ENCODE data around the gene RNF227.

Gene RNF227

DNA sequence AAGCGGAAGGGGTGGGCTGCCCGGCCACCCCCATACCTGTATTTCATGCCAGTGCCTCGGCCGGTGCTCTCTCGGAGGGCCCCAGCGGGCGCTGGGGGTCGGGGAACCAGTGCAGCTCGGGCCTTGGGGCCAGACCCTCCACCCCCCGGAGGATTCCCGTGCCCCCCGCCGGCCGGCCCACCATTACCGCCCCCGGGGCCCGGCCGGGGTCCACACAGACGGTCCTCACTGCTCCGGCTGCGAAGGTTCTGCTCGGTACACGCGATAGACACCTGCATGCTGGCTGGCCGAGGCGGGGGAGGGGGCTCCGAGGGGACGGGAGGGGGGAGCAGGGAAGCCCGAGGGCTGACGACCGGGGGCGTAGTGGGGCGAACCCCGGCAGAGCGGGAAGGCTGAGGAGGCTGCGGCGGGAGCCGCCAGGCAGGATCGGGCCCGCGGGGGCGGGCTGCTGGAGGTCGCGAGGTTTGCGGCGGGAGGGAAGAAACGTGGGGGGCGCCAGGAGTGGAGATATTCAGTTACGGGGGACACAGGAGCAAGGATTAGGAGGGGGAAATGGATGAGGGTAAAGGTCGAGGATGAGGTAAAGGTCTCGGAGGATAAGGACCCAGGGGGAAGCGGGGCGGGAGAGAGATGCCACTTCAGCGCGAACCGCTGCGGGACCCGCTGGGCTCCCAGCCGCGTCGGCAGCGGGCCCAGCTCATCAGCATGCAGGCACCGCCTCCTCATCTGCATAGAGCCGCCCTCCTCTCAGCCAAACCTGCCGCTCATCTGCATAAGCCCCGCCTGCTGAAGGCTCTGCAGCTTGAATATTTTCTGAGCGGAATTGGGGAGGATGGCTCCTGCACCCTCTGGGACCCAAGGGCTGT is 13.3 kb upstream of the RNF227 start, which contains the start of gene KCNAB3:
Gene KCNAB3 (minus strand): TSS at position 699 of the 866 bp plus-strand sequence. CDS start 421 bp downstream, at position 278.
- DNase-seq, result peak; percentile 70

DNA sequence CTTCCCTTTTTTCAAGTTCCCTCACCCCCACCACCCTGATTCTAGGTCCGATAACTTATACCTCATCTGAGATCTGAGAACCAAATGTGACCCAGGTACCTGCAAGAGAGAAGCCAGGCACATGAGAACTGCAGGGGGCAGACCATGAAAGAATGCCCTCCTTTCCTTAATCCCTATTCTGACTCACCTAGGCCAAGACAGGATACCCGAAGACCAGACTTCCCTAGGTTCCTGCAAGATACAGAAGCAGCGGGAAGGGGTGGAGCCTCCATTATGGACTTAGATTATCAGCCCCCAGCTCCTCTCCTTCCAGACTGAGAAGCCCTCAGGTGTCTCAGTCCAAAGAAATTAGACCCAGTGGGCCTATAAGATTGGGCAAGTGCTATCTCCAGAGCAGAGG is 11.5 kb upstream of the RNF227 start:
- DNase-seq, result no peak

DNA sequence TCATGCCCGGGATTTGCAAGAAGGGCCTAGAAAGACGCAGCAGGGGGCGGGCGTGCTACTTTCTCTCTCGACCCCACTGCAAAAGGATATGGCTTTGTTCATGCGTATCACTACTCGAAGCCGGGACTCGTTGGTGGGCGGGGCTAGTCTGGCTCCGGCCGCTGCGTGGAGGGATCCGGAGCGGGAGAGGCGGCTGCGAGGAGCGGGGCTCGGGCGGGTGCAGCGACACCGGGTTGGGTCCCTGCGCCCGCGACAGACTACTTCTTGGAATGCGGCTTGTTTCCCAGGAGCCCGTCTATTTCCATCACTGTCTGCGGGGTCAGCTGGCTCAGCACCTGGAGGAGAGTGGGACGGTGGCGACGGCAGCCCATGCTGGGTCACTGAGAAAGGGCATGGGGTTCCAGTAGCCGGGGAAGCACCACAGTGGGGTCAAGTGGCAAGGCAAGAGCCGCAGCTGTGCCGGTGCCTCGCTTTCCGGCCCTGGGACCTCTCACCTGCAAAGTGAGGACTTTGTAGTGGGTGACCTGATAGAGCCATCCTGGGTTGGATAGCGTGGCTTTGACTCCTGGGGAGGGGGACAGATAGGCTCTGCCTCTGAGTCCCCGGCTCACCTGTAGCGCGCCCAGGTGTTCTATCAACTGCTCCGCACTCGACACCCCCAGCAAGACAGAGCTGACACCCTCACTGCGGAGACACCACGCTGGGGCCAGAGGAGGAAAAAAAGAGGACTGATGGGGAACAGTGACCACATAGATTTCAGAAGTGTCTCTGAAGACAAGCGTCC is 6.9 kb upstream of the RNF227 start:
- DNase-seq, result peak; percentile 85

DNA sequence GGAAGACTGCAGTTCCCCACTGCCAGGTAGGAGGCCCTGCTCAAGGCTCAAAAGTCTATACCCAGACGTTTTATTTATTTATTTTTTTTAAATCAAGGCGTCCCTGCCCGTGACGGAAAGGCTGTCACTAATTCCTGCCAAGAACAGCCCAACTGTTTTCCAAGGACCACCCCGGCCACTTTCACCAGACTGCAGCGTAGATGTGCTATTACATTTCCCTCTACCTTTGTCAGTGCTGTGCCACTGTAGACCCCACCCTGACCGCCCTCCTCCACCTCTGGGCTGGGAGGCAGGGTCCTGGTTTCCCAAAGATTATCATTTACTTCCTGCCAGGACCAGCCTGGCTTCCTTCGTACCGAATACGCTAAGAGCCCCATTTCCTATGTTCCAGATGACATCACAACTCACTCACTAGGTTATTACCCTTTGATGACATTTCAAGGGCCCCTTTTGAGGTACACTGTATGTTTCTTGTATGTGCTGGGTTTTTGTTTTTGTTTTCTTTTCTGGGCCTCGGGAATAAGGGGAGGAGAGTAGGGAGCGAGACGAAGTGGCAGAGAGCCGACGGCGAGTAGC is 6.3 kb upstream of the RNF227 start:
- DNase-seq, result no peak

DNA sequence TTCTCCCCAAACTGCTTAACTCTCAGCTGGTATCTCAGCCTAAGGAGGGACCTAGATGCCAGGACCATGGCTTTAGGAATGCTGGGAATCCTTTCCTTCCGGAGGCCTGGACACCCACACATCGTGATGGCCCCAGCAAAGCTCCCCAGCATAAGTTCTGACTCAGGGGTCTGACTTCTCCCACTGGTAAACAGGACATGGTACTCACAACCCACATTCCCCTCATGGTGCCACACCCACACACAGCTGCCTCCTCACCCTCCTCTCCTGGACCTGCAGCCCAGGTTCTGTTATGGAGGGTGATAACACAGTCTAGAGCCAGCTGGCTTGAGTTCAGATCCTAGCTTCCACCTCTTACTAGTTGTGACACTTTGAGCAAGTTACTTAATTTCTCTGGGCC is 719 bp upstream of the RNF227 start:
- no peak for DNase-seq

DNA sequence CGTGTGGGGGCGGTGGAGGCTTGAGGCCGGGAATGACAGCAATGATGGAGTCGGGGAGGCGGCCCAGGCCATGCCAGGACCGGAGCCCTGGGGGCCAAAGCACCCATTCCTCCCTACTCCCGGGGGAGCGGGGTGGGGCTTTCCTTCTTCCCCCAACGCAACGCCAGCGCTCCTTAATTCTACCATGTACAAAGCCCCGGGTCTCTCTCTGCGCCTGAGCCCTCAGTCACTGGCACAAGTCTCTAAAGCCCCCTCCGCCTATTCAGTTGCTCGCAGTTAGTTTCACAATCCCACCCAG is 245 bp upstream of the RNF227 start:
- DNase-seq, result no peak

DNA sequence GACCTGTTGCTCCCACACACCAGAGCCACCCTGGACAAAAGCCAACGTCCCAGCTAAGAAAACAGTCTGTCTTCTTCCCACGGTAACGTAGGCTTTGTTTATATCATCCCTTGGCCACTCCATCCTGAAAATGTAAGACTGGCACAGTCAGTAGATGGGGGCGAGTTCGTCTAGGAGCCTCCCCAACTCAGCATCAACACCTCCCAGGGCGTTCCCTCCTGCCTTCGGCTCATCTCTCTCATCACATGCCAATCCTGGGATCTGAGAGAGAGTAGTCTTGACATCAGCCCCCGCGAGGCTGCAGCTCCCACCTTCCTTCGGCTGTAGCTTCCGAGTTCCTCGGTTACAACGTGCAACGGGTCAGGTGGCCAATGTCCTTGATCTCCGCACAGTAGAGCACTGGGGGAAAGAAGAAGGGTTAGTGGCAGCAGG is 894 bp downstream of the RNF227 start:
- DNase-seq, result no peak

DNA sequence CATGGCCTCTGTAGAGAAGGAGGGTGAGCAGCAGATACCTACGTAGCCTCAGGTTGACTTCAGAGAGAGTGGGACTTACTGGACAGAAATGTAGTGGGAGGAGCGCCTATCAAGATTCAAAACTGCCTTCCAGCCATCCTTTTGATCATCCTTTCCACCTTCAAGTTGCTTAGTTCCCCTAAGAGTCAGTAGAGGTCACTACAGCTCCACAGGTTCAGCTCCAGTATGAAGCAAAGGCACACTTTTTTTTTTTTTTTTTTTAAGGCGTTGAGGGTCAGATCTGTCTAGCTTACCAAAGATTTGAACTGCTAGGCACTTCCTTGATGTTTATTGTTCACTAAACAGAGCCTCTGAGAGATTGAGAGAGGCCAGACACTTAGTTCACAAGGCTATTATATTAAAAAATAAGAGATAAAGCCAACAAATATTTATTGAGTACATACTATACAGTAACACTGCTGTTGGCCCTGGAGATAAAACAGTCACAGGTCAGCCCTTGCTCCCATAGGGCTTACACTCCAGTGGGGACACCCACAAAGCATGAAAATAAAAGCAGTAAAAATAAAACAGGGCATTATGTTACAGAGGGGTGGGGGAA is 3.1 kb downstream of the RNF227 start:
- peak; percentile 28 for DNase-seq

DNA sequence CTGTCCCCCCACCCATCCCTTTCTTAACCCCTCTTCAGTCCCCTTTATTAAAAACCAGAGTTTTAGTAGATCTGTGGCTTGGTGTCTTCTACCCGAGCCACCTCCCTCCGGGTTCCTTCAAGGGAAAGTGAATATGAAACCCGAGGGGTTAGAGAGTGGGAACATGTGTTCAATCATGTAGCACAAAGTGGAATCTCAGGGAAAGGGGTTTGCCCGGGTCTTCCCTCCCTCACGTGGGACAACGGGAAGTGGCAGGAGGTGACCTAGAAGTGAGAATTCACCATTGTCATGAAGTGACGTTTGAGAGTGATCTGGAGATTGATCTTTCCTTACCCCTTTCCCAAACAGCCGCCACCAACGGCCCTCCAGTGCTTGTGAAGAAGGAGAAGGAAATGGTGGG is 5.0 kb downstream of the RNF227 start:
- no peak for DNase-seq

DNA sequence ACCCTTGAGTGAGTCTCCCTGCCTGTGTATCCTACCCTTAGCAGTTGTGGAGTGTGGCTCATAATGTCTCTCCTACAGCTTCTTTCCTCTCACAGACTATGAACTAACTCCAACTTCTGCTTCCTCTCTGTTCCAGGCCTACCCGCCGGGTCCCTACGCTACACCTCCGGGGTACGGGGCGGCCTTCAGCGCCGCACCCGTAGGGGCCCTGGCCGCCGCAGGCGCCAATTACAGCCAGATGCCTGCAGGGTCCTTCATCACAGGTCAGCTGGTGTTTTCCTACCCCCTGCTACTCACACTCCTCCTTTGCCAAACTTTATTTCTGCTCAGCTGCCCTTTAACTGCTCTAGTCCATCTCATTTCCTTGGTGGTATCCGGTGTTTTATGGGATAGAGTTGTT is 5.4 kb downstream of the RNF227 start:
- DNase-seq, result no peak

DNA sequence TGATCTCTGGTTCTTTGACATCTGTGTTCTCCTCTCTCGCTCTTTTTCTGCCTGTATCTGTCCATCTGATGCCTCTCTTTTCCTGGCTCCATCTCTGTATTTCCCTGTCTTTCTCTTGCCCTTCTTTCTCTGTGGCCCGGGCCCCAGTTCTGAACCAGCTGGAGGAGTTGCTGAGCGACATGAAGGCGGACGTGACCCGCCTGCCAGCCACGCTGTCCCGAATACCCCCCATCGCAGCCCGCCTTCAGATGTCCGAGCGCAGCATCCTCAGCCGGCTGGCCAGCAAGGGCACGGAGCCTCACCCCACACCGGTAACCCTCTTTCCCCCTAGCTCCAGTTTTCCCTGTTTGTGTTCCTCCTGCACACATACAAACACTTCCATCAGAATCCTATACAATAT is 5.8 kb downstream of the RNF227 start:
- no peak for DNase-seq

DNA sequence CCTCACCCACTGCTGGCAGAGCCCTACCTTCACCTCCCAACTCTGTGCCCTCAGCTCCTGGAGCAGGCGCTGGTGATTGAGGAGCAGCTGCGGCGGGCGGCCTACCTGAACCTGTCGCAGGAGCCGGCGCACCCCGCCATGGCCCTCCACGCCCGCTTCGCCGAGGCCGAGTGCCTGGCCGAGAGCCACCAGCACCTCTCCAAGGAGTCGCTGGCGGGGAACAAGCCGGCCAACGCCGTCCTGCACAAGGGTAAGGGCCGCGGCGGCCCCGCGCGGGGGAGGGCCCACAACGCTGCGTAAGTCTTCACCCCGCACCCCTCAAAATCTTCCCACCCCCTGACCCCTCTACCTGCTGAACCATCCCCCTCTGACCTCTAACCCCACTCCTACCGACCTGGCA is 7.0 kb downstream of the RNF227 start:
- DNase-seq, result no peak

DNA sequence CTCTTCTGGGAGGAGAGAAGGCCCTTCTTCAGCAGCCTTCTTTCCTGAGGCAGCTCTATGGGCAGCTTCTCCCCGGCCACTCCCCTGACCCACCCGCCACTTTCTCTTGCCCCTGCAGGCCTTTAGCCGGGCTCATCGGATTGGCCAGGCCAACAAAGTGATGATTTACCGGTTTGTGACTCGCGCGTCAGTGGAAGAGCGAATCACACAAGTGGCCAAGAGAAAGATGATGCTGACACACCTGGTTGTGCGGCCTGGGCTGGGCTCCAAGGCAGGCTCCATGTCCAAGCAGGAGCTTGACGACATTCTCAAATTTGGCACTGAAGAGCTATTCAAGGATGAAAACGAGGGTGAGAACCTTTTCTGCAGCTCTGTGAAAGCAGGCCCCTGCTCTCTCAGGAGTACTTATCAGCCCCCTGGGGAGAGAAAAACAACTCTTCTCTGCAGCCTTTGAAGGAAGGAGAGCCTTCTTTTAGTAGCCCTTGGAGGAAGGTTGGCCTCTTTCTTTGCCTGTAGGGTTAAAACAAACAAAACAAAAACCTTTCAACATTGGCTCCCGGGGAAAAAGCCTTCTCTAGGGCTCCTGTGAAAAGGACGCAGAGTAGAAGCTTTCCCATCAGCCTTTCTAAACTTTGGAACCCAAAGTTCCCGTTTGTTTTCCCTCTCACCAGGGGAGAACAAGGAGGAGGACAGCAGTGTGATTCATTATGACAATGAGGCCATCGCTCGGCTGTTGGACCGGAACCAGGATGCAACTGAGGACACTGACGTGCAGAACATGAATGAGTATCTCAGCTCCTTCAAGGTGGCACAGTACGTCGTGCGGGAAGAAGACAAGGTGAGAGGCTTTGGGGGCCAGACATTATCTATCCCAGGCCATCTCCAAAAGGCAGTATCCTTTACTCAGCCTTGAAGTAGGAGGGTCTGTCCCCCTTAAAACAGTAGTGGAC is 12.7 kb downstream of the RNF227 start:
- DNase-seq, result no peak

DNA sequence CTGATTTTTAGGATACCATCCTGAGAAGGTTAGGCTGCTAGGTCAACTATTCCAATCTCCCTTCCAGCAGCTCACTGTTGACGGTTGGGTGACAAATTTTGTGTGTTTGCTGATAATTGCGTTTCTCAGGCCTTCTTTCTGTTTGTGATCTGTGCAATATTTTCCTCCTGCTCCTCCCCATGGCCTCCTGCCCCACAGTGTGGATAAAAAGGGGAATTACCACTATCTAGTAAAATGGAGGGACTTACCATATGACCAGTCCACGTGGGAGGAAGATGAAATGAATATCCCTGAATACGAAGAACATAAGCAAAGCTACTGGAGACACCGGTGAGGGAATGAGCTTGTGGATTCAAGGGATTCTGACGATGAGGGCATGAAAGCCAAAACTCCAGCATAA is 18.3 kb downstream of the RNF227 start:
- peak; percentile 16 for DNase-seq

DNA sequence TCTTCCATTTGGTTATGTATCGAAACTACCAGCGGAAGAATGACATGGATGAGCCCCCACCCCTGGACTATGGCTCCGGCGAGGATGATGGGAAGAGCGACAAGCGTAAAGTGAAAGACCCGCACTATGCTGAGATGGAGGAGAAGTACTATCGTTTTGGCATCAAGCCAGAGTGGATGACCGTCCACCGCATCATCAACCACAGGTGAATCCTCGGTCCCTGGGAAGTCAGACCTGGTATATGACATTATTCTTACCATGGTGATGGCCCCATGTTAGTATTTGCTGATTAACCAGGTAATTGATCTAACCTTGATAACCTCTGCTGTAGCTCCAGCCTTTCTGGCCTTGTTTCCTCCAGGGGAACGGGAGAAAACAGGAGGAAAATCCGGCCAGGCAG is 19.0 kb downstream of the RNF227 start:
- DNase-seq, result no peak

DNA sequence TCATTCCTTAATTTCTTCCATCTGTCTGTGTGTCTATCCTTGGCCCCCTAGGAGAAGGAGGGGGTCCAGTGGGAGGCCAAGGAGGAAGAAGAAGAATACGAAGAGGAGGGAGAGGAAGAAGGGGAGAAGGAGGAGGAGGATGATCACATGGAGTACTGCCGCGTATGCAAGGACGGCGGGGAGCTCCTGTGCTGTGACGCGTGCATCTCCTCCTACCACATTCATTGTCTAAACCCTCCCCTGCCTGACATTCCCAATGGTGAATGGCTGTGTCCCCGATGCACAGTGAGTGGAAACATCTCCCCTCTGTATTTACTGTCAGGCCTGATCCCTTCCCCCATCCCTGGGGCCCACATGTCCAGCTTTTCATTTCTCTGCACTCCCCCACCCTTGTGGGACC is 21.2 kb downstream of the RNF227 start:
- no peak for DNase-seq

DNA sequence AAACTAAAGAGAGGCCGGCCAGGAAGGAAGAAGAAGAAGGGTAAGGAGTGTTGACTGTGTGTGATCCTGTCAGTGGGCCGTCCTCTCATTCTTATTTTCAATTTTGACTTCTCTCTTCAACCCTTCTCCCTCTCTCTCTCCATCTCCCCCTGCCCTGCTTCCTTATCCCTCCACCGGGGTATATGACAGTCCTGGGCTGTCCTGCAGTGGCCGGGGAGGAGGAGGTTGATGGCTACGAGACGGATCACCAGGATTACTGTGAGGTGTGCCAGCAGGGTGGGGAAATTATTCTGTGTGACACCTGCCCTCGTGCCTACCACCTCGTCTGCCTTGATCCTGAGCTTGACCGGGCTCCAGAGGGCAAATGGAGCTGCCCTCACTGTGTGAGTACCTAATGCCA is 21.9 kb downstream of the RNF227 start:
- no peak for DNase-seq

DNA sequence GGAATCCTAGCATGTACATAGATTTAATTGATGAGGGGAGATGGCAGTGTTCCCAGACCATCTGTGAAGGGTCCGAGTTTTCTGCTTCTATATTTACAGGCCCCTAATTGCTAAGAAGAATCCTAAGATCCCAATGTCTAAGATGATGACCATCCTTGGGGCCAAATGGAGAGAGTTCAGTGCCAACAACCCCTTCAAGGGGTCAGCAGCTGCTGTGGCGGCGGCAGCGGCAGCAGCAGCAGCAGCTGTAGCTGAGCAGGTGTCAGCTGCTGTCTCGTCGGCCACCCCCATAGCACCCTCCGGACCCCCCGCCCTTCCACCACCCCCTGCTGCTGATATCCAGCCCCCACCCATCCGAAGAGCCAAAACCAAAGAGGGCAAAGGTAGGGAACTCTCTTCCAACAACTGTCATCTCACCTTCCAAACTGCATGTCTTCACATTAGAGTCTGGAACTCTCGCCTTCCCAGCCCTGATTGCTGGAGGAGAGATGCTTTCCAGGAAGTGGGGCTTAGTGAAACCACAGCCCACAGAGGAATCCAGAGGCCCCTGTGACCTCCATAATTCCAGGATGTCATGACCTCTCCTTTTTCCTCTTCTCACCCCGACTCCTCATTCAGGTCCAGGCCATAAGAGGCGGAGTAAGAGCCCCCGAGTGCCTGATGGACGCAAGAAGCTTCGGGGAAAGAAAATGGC is 22.8 kb downstream of the RNF227 start:
- no peak for DNase-seq

DNA sequence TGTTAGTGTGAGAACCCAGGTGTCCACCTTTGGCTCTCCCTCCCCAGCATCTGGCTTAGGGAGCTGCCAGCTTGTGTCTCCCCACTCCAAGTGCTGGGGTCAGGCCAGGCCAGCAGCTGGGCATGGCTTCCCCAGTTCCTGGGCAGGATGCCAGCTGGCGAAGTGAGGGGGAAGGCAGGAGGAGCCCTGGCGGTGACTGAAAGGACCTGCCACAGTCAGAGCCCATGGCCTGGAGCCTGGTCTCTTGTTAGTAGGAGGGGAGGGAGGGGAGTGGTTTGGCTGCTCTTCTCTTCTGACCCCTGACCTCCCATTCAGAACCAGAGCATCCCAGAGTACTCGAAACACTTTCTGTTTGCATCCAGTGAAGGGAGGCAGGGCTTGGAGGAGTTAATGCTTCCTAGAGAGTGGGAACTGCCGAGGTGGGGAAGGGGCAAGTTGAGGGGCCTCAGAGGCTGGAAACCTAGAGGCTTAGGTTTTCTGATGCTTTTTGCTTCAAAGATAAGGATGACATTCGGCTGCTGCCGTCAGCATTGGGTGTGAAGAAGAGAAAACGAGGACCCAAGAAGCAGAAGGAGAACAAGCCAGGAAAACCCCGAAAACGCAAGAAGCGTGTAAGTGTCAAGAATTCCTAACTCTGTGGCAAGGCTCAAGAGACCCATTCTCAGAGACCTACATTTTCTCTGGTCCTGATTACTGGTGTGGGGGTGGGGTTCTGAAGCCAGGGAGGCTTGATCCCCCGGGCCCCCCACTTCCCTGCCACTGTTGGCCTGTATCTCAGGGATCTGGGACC is 26.7 kb downstream of the RNF227 start:
- peak; percentile 40 for DNase-seq

DNA sequence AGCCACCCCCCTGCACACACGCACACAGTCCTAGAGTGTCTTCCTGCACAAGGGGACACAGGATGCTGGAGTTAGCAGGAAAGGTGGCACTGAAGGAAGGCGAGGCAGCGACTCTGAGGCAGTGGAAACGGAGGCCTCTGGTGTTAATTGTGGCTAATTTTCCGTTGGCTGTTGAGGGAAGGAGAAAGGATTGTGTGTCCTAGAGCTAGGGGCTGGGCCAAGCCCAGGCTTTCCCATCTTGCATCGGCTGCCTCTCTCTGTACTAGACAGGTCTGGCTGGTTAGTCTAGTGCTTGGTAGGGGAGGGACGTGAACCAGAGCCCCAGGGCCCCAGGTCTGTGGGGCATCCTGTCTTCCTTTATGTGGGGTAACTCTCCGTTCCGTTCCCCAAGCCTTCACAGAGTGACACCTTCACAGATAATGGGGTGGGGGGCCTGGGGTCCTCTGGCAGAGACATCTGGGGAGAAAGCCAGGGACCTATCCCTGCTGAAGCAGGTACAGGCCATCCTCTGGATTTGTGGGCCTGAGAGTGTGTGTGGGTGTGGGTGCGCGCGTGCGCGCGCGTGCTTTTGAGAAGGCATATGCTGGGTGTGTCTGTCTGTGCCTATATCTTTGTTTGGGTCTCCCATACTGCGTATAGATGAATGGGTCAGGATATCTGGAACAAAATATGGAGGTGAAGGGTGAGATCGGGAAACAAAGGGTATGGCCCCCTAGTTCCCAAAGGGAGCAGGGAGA is 27.7 kb downstream of the RNF227 start, which contains the start of gene CHD3:
Gene CHD3 (plus strand): TSS at position 606 of the 737 bp plus-strand sequence. CDS start 212 bp downstream, outside the sequence.
- peak; percentile 66 for DNase-seq
